SIG-M5 treated with dmso at 0.1 percent for 504 hours (cell line): ENCODE results near the gene GALR2.

Experiments used
- DNase-seq: peaks from one replicate; lab custom pipeline; 2025; ENCODE audit not compliant: unreplicated experiment; lab: John Stamatoyannopoulos, UW

Gene GALR2

GRCh38 chr17:76124582-76125390, 50.2 kb downstream of the GALR2 start:
- no peak for DNase-seq

- DNase-seq: no peak
Observed at GRCh38 chr17:76125391-76125675, 50.8 kb downstream of the GALR2 start.

DNA sequence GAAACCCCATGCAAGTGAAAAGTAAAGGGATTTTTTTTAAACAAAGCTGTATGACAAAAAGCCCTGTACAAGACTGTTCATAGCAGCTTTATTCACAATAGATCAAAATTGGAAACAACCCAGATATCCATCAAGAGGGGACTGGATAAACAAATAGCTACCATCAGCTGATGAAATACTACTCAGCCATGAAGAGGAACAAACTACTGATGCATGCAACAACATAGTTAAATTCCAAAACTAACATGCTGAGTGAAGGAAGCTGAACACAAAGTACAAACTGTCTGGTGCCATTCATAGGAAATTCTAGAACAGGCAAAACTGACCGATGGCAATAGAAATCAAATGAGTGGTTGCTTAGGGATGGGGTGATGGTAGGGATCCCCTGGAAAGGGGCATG, 51.3 kb downstream of the GALR2 start:
- DNase-seq: no peak
